HL-60/S4 treated with retinoic acid at 250 ng/mL for 4 days and 3 days (cell line): Measurements from ENCODE around the gene STBD1.
"Not testable (repeated sequence)": the region's sequence is repeated elsewhere in the genome, so short reads cannot be mapped to it uniquely, and the experiment has no call there.

Experiments used
- in situ Hi-C: fragments of 300-500 bp; cut with MboI; formaldehyde crosslinking; loops from 2 replicates; pipeline ENCODE4 v1.7.0; 2022; ENCODE audit warnings: low sequenced_read_pairs

Gene STBD1

GRCh38 chr4:76305971-76306881 is at the start of gene STBD1:
STBD1 (plus strand) TSS chr4:76306733; CDS start chr4:76306770, 37 bp downstream.
- in situ Hi-C loops = no loop called here

DNA sequence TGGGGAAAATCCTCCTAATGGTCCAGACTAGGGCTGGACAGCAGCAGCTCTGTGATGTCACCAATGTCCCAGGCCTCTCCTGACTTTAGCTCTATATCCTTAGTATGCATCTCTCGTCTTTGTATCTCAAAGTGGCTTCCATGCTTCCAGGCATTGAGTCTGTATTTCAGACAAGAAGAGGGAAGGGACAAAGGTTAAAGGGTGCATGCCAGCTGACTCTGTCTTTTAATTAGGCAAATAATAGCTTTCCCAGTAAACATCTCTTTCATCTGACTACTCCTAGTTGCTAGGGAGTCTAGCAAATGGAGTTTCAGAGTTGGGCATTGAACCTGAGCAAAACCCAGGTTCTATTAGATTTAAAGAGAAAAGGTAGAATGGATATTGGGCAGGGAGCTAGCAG is 49.6 kb upstream of the STBD1 start:
- in situ Hi-C loops = no loop called here

DNA sequence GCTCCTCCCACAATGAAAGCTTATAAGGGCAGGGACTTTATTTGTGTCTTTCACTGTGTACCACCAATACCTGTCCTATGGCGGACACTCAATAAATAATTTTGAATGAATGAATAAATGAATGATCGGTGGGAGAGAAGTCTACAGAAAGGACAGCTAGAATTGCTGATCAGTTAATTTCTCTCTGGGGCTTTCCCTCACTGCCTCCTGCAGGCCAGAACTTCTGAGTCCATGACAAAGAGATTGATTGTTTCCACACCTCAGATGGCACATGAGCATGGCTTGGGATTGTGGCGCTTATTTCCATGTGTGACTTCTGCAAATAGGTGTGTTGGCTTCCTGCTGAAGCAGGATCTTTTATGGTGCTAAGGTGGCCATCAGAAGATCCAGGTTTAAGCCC is 48.7 kb upstream of the STBD1 start:
- in situ Hi-C loops = no loop called here

DNA sequence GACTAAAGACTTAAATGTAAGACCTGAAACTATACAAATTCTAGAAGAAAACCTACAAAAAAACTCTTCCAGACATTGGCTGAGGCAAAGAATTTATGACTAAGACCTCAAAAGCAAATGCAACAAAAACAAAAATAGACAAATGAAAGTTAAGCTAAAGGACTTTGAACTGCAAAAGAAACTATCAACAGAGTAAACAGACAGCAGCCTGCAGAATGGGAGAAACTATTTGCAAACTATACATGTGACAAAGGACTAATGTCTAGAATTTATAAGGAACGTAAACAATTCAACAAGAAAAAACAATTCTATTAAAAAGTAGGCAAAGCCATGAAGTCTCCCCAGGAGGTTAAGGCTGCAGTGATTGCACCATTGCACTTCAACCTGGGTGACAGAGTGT is 46.0 kb upstream of the STBD1 start:
- in situ Hi-C loops = no loop called here

DNA sequence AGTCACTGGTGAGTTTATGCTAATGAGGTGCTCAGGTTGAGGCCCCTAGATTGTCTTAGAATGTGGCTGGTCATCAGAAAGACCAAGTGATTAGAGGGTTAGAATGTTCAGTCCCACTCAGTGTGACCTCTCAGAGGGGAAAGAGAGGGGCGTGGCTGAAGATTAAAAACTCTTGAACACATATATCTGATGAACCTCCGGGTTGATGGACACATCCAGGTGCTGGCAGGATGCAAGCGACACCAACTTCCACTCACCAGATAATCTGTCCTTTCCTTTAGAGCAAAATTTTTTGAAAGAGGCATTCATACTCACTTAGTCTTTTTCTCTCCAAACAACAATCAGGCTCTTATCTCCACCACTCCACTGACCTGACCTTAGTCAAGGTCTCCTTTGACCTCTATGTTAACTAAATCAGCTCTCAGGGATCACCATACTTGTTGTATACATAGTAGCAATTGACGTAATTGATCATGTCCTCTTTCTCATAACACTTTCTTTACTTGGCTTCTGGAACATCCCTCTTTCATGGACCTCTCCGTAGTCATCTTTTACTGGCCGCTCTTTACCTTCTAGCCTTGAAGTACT is 40.8 kb upstream of the STBD1 start:
- in situ Hi-C loops = no loop called here

DNA sequence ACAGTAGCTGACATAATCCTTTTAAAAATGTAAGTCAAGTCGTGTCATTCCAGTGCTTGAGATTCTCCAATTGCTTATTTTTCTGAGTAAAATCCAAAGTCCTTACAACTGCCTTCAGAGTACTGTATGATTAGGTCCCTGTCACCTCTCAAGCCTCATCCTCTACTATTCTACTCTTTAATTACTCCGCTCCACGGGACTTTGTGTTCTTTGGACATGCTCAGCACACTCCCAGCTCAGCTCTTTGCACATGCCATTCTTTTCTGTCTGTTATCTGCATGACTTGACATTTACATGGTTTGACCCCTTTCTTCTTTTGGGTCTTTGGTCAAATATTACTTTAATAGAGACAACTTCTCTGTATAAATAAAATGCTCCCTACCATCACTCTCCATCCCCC is 39.9 kb upstream of the STBD1 start:
- in situ Hi-C loops = no loop called here

DNA sequence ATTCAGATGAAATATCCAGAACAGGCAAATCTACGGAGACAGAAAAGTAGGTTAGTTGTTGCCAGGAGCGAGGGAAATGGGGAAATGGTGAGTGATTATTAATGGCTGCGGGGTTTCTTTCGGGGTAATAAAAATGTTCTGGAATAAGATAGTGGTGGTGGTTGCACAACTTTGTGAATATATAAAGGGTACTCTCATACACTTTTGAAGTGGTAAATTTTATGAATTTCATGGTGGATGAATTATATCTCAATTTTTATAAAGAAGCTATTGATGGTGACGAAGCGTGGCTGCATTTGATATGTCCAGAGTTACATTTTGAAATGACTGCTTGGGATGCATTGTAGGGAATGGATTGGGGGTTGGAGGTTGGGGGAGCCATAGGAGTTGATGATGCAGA is 38.7 kb upstream of the STBD1 start:
- in situ Hi-C loops = no loop called here

DNA sequence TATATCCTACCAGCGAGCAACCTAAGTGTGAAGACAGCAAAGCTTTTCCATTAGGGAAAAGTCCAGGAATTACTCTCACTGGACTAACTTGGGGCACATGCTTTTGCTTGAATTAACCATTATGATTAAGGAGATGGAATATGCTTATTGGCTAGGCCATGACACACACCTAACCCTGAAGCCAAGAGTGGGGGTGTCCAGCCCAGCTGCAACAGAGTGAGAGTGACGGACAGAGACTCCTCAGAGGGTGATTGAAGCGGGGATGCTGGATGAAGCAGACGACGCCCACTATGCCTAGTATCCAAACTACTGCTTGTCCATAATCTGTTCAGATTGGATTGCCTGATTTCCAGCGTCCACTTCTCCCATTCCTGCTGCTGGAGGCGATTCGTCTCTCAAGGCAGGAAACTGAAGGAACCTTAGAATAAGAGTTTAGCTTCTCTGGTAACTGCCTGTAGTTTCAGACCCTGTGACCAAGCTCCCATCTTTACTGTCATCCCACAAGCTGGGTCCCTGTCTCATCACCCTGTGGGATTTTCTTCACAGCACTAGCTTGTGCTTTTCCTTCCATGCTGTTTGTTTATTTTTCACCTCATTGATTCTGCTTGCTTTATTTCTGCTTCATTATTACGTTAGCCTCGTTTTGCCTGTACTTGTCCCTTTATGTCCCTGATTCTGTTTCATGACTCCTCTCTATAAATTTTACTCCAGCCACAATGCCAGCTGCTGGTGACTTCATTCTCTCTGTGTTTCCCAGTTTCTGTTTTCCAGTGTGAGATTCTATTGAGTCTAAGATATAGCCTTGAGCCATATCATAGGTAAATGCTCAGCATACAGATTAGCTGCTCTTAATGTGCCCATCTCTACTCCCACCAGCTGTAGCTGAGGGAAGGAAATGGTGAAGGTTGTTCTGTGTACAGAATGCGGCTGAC is 36.0 kb upstream of the STBD1 start:
- in situ Hi-C loops = no loop called here

DNA sequence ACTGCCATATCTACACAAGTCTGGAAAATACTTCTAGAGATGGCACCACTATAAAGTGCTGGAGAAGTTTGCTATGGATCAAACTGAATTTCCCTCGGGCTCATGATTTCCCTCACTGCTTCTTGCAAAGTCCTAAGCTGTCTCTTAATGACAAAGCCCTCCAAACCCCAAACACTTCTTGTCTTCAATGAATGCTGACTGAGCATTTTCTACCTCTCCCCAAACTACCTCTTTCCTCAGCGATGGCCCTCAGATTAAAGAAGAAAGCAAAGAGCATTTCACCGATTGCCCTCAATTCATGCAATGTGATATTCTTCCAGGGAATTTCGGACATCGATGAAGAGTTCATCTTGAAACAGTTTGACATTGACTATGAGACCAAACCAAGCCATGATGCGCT is 35.3 kb upstream of the STBD1 start:
- in situ Hi-C loops = no loop called here

GRCh38 chr4:76272073-76272472 is 34.5 kb upstream of the STBD1 start:
- in situ Hi-C loops = no loop called here

GRCh38 chr4:76272582-76272981 is 34.0 kb upstream of the STBD1 start:
- in situ Hi-C loops = no loop called here

DNA sequence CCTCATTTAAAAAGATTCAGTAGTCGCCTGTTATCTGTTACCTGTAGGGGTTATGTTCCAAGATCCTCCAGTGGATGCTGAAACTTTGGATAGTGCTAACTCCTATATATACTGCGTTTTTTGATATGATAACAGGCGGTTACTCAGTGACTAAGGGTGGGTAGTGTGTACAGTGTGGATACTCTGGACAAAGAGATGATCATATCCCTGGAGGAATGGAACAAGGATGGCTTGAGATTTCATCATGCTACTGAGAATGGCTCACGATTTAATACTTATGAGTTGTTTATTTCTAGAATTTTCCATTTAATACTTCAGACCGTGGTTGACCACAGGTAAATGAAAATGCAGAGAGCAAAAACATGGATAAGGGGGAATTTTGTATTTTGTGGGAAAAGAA is 33.5 kb upstream of the STBD1 start:
- in situ Hi-C loops = no loop called here

- in situ Hi-C loops = no loop called here
These were observed 30.9 kb upstream of the STBD1 start for GRCh38 chr4:76275486-76276124.

DNA sequence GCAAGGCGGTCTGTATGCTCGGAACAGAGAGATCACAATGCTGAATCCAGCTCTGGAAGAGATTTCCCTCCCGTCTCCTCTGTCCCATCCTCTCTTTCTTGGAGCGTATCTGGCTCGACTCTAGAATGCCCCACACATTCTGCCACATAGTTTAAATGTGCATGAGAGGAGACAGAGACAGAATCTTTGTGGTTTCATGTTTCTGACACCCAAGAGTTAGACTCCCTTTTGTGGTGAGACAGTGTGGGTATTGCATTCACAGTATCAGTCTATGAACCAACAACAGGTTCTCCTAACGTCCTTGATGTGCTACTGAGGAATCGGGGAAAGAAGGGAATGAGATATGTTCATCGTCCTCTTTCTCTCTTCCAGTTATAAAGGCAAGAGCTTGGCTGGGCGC is 29.7 kb upstream of the STBD1 start:
- in situ Hi-C loops = no loop called here

DNA sequence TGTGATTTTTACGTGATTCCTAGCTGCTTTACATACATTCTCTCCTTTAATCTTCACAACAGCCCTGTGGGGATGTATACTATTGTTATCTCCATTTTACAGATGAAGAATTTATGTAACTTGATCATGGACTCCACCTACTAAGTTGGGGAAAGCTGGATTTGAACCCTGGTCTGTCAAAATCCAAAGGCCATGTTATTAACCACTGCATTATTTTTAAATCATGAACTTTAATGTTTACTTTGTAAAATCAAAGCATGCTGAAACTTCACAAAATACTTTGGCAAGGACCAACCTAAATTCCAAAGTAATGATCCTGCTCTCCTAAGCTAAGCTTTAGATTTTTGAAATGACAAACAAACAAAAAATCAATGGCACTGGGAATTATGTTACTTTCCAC is 28.9 kb upstream of the STBD1 start:
- in situ Hi-C loops = no loop called here

DNA sequence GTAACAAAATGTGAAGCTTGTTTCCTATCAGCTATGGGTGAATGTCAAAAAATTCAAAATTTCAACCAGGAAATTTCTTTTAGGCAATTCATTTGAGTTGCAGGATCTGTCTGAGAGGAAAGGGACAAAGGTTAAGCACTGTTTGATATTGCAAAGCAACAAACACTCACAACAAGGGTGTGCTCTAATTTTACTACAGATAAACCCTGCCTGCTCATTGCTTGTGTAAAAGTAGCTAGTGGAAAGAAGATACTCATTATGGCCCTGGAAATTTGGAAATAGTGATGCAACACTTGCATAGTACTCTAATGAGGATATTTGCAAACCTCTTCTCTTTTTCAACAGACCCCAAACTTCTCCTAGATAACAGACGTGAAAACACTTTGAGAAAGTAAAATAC is 27.9 kb upstream of the STBD1 start:
- in situ Hi-C loops = no loop called here

GRCh38 chr4:76279462-76279861 is 27.1 kb upstream of the STBD1 start:
- in situ Hi-C loops = no loop called here

DNA sequence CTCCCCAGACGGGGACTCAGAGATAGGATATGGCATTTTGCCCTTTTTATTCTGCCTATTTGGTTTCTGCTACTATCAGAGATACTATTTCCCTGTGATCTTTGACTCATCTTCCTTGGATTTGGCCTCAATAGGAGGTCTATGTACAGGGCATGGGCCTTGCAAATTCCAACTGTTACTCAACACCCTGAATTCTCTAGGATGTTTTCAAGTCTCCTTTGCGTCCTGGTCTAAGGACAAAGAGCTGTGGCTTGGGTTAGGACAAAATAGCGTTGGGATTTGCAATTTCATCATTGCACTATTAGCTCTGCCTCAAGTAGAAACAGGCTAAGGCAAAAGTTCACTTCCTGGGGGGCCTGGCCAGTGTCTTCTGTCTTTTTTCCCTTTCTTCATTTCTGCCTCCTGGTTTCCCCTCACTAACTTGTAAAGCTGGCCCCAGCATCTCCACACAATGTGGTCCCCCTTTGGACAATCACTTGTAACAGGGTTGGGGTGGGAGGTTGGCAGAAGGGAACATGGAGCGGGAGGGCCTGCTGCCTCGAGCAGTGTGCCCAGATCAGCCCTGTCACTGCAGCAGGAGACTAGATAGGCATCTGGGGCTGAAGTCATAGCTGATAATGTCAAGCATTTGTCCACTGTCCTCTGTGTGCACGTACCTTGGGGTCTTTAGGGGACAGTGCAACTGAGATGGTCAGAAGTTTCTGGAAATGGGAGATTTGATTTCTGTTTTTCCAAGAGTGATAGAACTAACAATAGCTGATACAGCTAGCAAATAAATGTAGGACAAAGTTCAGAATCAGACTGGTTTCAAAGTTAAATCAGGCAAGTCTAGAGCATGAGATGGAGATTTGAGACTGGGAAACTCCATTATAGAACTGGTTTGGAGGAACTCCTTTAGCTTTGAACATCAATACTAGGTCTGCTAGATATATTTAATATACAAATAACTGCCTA is 25.8 kb upstream of the STBD1 start:
- in situ Hi-C loops = no loop called here

DNA sequence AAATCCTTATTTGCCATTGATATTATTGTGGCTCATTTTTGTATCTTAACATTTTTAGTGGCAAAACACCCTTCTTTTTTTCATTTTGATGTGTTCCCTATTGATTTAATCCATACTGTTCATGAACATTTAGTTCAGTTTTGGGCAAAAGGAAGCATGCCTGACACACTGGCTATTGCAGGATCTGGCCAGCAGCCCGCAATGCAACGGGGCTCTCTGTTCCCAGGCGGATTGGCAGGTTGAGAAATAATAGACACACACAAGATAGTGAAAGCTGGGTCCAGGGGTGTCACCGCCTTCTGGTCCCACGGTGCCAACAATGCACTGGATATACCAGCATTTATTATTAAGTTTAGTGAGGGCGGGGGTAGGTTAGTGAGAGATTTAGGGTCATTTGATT is 24.9 kb upstream of the STBD1 start:
- in situ Hi-C loops = not testable (repeated sequence)
